Mucosa of rectum (tissue), 2 donors: ENCODE results near the gene DCN.
A peak's percentile ranks its signal among the peaks of the same experiment; 100 is the strongest.

Experiments used
- H3K27ac ChIP-seq, 2 donors: one replicate each; pipeline ENCODE4 v1.7.0; 2013; ENCODE audit warnings: inconsistent platforms in 2 of 2, low read depth in 2 of 2, low read length in 2 of 2
- H3K27me3 ChIP-seq, 2 donors: one replicate each; pipeline ENCODE4 v1.7.0; 2013; ENCODE audit warnings: low read length in 2 of 2; ENCODE audit not compliant: control insufficient read depth in 2 of 2, insufficient read depth in 2 of 2
- H3K36me3 ChIP-seq, 2 donors: one replicate each; pipeline ENCODE4 v1.7.0; 2013; ENCODE audit warnings: low read length in 2 of 2; ENCODE audit not compliant: control insufficient read depth in 2 of 2, insufficient read depth in 2 of 2
- H3K4me1 ChIP-seq, 2 donors: one replicate each; pipeline ENCODE4 v1.7.0; 2013; ENCODE audit warnings: low read length in 2 of 2, mild to moderate bottlenecking in 1 of 2; ENCODE audit not compliant: control insufficient read depth in 2 of 2, insufficient read depth in 2 of 2
- H3K4me3 ChIP-seq, 2 donors: one replicate each; pipeline ENCODE4 v1.7.0; 2013; ENCODE audit warnings: low read length in 2 of 2
- H3K9ac ChIP-seq, 2 donors: one replicate each; pipeline ENCODE4 v1.7.0; 2013; ENCODE audit warnings: low read length in 2 of 2, low read depth in 1 of 2, mild to moderate bottlenecking in 1 of 2
- H3K9me3 ChIP-seq, 2 donors: one replicate each; pipeline ENCODE4 v1.7.0; 2013; ENCODE audit warnings: low read length in 2 of 2; ENCODE audit not compliant: control insufficient read depth in 2 of 2
- donor health status: healthy.
- donor health status: Normal muscosa, but diverticular disease.

DCN gene

GRCh38 chr12:91189516-91189915, 6.9 kb upstream of the DCN start:
- Histone ChIP-seq H3K4me3 (no peak overlapping the region), H3K27me3 (no peaks in the 10 kb centered on the region), H3K4me1 (peaks cover 0 to 3% of the 10 kb centered on the region in 2 donors), H3K36me3 (no peaks in the 10 kb centered on the region), H3K9me3 (no peaks in the 10 kb centered on the region), H3K27ac (no peak overlapping the region), H3K9ac (no peak overlapping the region)

GRCh38 chr12:91188778-91189177, 6.2 kb upstream of the DCN start:
- no peaks in the 10 kb centered on the region for H3K27me3 ChIP-seq
- H3K4me1 ChIP-seq = peaks cover 0 to 3% of the 10 kb centered on the region in 2 donors
- no peak overlapping the region for H3K27ac ChIP-seq
- no peak overlapping the region for H3K4me3 ChIP-seq
- no peak overlapping the region for H3K9ac ChIP-seq
- no peaks in the 10 kb centered on the region for H3K36me3 ChIP-seq
- no peaks in the 10 kb centered on the region for H3K9me3 ChIP-seq

GRCh38 chr12:91186156-91186555, 3.5 kb upstream of the DCN start:
- Histone ChIP-seq H3K36me3 (no peaks in the 10 kb centered on the region), H3K9me3 (no peaks in the 10 kb centered on the region), H3K9ac (no peak overlapping the region), H3K4me3 (no peak overlapping the region), H3K27me3 (no peaks in the 10 kb centered on the region), H3K4me1 (peaks cover 0 to 3% of the 10 kb centered on the region in 2 donors), H3K27ac (peak overlapping the region in 1 of 2 donors; percentile 32)

- Histone ChIP-seq H3K9ac (no peak overlapping the region), H3K27ac (peak overlapping the region in 1 of 2 donors; percentile 32), H3K4me3 (no peak overlapping the region), H3K36me3 (no peaks in the 10 kb centered on the region), H3K9me3 (no peaks in the 10 kb centered on the region), H3K4me1 (peaks cover 0 to 3% of the 10 kb centered on the region in 2 donors), H3K27me3 (no peaks in the 10 kb centered on the region)
Observed at GRCh38 chr12:91185421-91185820, 2.8 kb upstream of the DCN start.

- Histone ChIP-seq H3K4me3 (no peak overlapping the region), H3K4me1 (peaks cover 0 to 5% of the 10 kb centered on the region in 2 donors), H3K9ac (no peak overlapping the region), H3K27ac (no peak overlapping the region), H3K9me3 (no peaks in the 10 kb centered on the region), H3K27me3 (no peaks in the 10 kb centered on the region), H3K36me3 (no peaks in the 10 kb centered on the region)
Observed at GRCh38 chr12:91183551-91183950, 934 bp upstream of the DCN start.

GRCh38 chr12:91180582-91181395, 1.8 kb downstream of the DCN start:
- Histone ChIP-seq H3K9me3 (no peaks in the 10 kb centered on the region), H3K27ac (peak overlapping the region in 1 of 2 donors; percentile 67), H3K4me3 (peak overlapping the region; percentile 34 to 39)

GRCh38 chr12:91179966-91180561, 2.6 kb downstream of the DCN start:
- Histone ChIP-seq H3K27me3 (no peaks in the 10 kb centered on the region), H3K36me3 (no peaks in the 10 kb centered on the region), H3K9me3 (no peaks in the 10 kb centered on the region), H3K9ac (peak overlapping the region in 1 of 2 donors; percentile 17), H3K4me1 (peaks cover 0 to 2% of the 10 kb centered on the region in 2 donors), H3K27ac (peak overlapping the region in 1 of 2 donors; percentile 67), H3K4me3 (peak overlapping the region; percentile 57 to 60)

More at GRCh38 chr12:91180582-91181395, 1.8 kb downstream of the DCN start:
- Histone ChIP-seq H3K27me3 (no peaks in the 10 kb centered on the region), H3K9ac (peak overlapping the region; percentile 7 to 26), H3K36me3 (no peaks in the 10 kb centered on the region), H3K4me1 (peaks cover 0 to 2% of the 10 kb centered on the region in 2 donors)

GRCh38 chr12:91179315-91179714, 3.3 kb downstream of the DCN start:
- Histone ChIP-seq H3K9me3 (no peaks in the 10 kb centered on the region), H3K27ac (peak overlapping the region; percentile 49 to 69), H3K4me3 (peak overlapping the region; percentile 57 to 60), H3K9ac (peak overlapping the region in 1 of 2 donors; percentile 47), H3K36me3 (no peaks in the 10 kb centered on the region), H3K4me1 (peaks cover 0 to 2% of the 10 kb centered on the region in 2 donors), H3K27me3 (no peaks in the 10 kb centered on the region)

- H3K9ac ChIP-seq = peak overlapping the region in 1 of 2 donors; percentile 47
- no peaks in the 10 kb centered on the region for H3K36me3 ChIP-seq
- H3K27ac ChIP-seq = peak overlapping the region; percentile 49 to 69
- H3K9me3 ChIP-seq = no peaks in the 10 kb centered on the region
- H3K27me3 ChIP-seq = no peaks in the 10 kb centered on the region
- H3K4me3 ChIP-seq = peak overlapping the region; percentile 57 to 60
- peaks cover 0 to 2% of the 10 kb centered on the region in 2 donors for H3K4me1 ChIP-seq
Observed at GRCh38 chr12:91178781-91179180, 3.8 kb downstream of the DCN start.

- Histone ChIP-seq H3K9ac (peak overlapping the region in 1 of 2 donors; percentile 47), H3K4me3 (peak overlapping the region; percentile 34 to 60), H3K4me1 (peaks cover 0 to 2% of the 10 kb centered on the region in 2 donors), H3K27me3 (no peaks in the 10 kb centered on the region), H3K27ac (peak overlapping the region; percentile 49 to 69), H3K9me3 (no peaks in the 10 kb centered on the region), H3K36me3 (no peaks in the 10 kb centered on the region)
Observed at GRCh38 chr12:91178139-91178561, 4.5 kb downstream of the DCN start.
